ENCODE data around the gene GALR3.

DNA sequence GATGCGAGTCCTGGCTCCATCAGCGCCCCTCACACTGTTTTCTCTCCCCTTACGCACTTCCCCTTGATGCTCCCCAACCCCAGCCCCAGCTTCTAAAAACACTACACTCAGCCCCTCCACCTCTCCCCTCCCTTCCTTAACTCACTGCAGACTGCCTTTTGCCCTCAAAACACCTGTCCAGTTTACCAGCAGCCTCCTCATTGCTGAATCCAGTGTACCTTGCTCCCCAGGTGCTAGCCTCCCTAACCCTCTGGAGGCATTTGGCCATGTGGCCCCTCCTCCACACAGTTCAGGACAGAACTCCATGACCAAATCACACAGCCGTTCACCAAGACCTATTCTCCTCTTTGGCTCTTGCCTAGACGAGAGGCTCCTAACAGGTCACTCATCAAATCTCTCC is 2.8 kb upstream of the GALR3 start:
- TF ChIP-seq POLR2A (IDR thresholded peaks at IDR 0.05): no peak
- TF ChIP-seq, protein P1, sequence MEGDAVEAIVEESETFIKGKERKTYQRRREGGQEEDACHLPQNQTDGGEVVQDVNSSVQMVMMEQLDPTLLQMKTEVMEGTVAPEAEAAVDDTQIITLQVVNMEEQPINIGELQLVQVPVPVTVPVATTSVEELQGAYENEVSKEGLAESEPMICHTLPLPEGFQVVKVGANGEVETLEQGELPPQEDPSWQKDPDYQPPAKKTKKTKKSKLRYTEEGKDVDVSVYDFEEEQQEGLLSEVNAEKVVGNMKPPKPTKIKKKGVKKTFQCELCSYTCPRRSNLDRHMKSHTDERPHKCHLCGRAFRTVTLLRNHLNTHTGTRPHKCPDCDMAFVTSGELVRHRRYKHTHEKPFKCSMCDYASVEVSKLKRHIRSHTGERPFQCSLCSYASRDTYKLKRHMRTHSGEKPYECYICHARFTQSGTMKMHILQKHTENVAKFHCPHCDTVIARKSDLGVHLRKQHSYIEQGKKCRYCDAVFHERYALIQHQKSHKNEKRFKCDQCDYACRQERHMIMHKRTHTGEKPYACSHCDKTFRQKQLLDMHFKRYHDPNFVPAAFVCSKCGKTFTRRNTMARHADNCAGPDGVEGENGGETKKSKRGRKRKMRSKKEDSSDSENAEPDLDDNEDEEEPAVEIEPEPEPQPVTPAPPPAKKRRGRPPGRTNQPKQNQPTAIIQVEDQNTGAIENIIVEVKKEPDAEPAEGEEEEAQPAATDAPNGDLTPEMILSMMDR (IDR thresholded peaks at IDR 0.05): no peak

Measured in right lobe of liver (tissue), 4 donors.